T-helper 1 cell treated with Interleukin-12 subunit alpha and Interleukin-12 subunit beta and Interleukin-4 antibody, amounts not matched to agents 30 ng/mL and 1 ng/mL, for 36 hours (primary cell): ENCODE measurements around the gene SAP30BP. TPM values are rescaled to one million over a fixed set of nuclear protein-coding genes. Genes with fewer than 3 reads are reported as not detected.

ENCODE experiments used
- intact Hi-C: fragments of 100-400 bp; cut with micrococcal nuclease; formaldehyde crosslinking; loops from one replicate; pipeline ENCODE4 v1.15.1; 2024
- total RNA-seq: library from RNA; stranded (reverse); gene quantifications from 2 replicates; pipeline ENCODE4 v1.2.3, GENCODE V29; 2022

The SAP30BP gene
- total RNA-seq: 93.2 and 108 TPM in 2 replicates

DNA sequence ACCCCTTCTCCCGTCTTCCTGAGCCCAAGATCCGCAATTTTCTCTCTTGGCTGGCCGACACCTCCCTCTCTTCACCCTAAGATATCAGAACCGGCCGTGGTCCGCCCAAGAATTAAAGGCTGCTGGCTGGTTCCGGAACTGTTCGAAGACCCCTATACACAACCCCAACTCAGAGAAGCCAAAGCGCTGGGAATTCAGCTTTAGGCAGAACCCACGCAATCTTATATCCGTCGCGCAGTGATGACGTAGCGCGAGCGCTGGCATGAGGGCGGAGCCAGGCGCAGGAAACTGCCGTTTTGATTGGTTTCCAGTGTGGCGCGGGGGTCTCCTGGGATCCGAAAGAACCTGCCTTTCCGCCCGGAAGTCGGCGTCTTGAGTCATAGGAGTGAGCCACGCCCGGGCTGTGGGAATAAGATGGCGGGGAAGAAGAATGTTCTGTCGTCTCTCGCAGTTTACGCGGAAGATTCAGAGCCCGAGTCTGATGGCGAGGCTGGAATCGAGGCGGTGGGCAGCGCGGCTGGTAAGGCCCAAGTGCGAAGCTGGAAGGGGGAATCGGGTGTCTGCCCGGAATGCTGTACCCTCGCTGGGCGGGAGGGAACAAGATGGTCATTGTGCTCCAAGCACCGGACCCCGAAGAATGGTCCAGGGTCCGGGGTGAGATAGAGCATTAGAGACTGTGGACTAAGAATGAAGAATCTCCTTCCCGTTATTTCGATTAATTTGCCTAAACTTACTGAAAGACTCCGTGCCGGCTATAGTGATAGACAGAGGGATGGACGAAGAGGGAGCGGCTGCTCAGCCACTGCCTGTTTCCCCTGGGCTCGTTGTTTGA is at the start of gene SAP30BP, which contains the start of gene RECQL5:
TSS of gene SAP30BP (plus strand) at position 380 of the 832 bp plus-strand sequence. CDS start at position 415, 35 bp downstream.
TSS of gene RECQL5 (minus strand) at position 196 of the 832 bp plus-strand sequence. CDS start 597 bp downstream, outside the sequence.
- intact Hi-C loops: loop anchor here (1.0 to 2.0 kb wide), 11 partner anchors 8 to 794 kb away; partner anchors contain the start of genes MRPL38, SMIM5, TMEM94 and TRIM65

DNA sequence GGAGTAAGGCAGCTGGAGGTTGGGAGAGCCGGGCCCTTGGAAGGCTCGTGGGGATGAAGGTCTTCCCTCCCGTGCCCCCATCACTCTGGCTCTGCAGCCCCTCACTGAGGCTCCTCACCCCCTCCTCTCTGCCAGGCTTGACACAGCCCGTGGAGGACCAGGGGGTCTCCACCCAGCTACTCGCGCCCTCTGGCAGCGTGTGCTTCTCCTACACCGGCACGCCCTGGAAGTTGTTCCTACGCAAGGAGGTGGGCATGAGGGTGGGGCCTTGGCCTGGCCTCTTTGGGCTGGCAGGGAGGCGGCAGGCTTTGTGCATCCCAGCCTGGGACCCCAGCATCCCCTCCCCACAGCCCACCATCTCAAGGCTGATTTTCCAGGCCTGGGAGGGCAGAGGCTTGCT is 49.5 kb upstream of the SAP30BP start:
- intact Hi-C loops: no loop called here

DNA sequence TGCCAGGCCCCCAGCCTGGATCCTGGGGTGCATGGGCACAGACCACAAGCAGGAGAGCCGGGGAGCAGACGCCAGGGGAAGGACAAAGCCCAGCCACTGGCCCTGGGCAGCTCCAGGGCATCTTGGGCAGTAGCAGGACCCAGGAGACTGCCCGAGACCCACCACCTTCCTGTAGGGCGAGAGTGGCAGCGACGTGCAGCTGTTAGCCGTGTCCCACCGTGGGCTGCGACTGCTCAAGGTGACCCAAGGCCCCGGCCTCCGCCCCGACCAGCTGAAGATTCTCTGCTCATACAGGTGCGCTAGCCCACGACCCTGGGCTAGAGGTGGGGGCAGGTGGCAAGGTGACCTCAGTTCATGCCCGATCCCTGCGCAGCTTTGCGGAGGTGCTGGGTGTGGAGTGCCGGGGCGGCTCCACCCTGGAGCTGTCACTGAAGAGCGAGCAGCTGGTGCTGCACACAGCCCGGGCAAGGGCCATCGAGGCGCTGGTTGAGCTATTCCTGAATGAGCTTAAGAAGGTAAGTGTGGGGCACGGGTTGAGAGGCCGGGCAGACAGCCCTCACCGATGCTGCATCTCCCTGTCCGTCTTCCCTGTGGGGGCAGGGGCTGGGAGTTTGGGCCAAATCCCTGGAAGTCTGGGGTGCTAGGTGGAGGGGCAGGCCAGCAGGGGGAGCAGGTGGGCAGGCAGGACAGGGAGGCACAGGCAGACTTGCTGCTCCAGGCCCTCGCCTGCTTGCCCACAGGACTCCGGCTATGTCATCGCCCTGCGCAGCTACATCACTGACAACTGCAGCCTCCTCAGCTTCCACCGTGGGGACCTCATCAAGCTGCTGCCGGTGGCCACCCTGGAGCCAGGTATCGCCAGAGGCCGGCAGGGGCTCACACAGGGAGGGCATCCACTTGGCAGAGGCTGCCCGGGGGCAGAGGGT is 47.4 kb upstream of the SAP30BP start:
- intact Hi-C loops: no loop called here

DNA sequence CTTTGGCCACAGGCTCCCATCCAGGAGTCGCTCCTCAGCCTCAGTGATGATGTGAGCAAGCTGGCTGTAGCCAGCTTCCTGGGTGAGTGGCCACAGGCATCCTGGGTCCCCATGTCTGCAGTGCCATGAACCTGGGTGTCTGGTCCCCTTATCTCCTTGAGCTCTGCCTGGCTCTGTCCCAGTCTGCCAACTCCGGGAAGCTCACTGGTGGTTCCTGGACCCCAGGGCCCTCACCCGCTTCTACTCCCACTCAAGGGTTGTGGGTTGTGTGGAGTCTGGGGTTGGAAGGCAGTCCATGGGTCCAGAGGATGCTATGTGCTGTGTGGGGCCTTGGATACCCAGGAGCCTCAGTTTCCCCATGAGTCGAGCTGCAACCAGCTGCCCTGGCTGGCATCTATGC is 45.6 kb upstream of the SAP30BP start:
- intact Hi-C loops: no loop called here

DNA sequence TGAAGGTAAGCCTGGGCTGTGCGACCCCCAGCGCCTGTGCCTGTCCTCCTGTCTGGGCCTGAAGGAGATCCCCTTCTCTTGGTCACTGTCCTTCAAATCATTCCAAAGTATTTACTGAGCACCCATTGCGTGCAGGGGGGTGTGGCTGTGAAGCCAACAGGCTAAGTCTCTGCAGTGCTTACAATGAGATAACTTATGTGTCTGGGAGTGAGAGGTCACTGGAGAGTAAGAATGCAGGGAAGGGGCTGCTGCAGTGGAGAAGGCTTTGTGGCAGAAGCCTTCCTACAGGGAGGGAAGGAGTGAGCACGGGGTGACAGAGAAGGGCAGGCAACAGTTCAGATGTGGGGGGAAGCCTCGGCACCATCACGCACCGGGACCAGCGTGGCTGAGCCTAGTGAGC is 45.1 kb upstream of the SAP30BP start:
- intact Hi-C loops: no loop called here

DNA sequence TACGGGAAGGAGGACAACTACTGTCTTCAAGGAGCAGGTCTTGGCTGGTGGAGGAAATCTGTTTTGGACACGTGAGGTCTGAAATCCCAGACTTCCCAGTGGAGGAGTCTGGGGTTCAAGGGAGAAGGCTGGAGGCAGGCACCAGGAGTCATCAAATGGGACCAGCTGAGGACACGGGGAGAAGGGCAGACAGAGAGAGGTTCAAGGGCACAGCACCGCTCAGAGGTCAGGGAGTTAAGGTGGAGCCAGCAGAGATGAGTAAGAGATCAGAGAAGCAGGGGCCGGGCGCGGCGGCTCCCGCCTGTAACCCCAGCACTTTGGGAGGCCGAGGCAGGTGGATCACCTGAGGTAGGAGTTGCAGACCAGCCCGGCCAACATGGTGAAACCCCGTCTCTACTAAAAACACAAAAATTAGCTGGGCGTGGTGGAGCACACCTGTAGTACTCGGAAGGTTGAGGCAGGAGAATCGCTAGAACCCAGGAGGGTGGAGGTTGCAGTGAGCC is 44.3 kb upstream of the SAP30BP start:
- intact Hi-C loops: no loop called here

DNA sequence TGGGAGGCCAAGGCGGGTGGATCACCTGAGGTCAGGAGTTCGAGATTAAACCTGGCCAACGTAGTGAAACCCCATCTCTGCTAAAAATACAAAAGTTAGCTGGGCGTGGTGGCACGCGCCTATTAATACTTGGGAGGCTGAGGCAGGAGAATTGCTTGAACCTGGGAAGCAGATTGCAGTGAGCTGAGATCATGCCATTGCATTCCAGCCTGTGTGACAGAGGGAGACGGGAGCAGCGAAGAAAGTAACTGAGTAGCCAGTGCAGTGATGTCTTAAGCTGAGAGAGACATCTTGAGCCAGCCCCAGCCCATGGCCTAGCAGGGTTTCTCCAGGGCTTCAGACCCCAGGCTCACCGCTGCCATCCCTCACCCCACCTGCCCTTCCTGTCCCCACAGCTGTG is 43.8 kb upstream of the SAP30BP start:
- intact Hi-C loops: no loop called here

DNA sequence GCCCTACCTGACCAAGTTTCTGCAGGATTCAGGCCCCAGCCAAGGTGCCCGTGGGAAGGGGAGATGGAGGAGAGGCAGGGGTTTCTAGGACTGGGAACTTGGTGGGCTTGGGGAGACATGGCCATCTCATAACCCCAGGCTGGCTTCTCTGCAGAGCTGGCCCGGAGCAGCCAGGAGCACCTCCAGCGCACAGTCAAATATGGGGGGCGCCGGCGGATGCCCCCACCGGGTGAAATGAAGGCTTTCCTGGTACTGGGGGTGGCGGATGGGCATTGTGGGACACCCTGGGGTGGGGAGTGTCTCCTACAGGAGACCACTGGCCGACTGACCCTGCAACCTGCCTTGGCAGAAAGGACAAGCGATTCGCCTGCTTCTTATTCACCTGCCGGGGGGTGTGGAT is 43.1 kb upstream of the SAP30BP start:
- intact Hi-C loops: no loop called here

DNA sequence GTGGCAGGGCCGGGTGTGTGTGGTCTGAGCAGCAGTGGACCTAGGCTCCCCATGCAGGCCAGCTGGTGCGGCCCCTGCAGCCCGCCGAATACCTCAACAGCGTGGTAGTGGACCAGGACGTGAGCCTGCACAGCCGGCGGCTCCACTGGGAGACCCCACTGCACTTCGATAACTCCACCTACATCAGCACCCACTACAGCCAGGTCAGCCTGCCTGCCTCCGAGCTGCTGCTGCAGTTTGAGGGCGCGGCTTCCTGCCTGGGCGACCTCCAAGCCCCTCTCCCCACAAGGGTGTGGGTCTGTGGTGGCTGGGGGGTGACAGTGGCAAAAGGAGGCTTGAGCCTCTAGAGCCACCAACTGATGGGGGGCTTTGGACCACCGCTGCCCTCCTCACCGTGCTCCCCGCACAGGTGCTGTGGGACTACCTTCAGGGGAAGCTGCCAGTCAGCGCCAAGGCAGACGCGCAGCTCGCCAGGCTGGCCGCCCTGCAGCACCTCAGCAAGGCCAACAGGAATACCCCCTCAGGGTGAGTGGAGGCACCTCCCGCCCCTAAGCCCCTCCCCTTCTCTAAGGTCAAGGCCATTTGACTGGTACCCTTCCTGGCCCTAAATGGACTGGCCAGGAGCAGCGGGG is 42.3 kb upstream of the SAP30BP start:
- intact Hi-C loops: no loop called here

DNA sequence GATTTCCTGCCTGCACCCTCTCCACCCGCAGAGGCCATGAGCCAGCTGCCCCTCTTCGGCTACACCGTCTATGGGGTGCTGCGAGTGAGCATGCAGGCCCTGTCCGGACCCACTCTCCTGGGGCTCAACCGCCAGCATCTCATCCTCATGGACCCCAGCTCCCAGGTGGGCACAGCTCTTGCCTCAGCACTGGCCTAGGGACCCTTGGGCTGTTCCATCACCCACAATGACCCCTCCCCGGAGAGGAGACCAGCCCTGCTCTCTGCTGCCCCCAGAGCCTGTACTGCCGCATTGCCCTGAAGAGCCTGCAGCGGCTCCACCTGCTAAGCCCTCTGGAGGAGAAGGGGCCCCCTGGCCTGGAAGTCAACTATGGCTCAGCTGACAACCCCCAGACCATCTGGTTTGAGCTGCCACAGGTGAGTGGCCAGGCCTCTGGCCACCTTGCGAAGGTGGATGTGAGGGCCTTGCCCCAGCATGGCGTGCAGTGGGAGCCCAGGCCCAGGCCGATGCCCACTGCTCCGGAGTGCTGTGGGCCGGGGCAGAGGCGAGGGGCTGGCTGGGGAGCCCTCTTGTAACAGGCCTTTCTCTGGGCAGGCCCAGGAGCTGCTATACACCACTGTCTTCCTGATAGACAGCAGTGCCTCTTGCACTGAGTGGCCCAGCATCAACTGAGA is 41.2 kb upstream of the SAP30BP start:
- intact Hi-C loops: no loop called here

DNA sequence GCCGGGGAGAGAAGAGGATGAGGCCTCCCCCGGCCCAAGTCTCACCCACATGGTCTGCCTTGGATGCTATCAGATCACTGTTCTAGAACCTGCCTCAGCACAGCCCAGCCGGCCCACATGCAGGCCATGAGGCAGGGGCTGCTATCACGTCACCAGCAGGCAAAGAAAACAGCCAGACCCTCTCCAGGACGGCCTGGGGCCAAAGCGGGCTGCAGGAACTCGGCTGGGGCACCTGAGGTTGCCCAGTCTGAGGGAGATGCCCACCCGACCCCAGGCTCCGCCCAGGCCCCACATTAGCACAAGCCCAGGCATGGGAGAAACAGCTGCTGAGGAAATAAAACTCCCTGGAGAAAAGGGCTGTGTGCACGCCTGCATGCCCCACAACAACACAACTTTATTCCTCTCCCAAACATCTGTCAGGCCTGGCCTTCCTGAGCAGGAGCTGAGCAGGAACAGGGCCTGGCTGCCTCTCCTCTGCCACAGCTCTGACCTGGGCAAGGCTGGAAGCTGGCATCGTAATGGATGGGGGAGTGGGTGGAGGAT is 40.6 kb upstream of the SAP30BP start:
- intact Hi-C loops: no loop called here

DNA sequence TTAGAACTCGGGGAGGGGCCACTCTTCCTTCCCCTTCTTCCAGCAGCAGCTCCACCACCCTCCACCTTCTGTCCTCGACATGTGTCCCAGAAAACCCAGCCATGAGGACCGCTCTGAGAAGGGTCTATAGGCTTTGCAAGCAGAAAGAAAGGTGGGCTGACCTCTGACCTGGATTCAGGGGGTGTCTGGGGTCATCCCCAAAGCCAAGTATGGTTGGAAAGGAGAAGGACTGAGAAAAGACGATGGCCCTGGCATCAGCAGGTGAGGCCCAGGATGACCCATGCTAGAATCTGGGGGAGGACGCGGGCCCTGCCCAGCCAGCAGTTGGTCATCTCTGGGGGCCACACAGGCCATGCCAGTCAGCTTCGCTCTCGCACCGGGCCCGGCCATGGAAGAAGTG is 40.0 kb upstream of the SAP30BP start:
- intact Hi-C loops: no loop called here

DNA sequence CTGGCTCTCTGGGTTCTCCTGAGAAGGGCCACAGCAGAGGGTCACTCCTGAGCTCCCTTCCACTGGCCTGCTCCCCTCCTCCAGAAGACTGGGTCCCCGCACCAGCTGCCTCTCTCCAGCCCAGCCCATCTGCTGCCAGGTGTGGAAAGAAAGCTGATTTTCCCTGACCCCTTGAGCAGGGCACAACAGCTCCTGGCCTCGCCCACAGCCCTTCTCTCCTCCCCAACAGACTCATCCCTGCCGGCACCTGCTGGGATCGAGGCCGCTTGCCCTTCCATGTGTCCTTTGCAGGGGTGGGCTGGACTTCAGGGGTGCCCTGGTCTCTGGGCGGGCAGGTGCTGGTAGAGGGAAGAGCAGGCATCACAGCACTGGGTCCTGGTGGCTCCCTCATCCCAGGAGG is 38.7 kb upstream of the SAP30BP start:
- intact Hi-C loops: no loop called here

DNA sequence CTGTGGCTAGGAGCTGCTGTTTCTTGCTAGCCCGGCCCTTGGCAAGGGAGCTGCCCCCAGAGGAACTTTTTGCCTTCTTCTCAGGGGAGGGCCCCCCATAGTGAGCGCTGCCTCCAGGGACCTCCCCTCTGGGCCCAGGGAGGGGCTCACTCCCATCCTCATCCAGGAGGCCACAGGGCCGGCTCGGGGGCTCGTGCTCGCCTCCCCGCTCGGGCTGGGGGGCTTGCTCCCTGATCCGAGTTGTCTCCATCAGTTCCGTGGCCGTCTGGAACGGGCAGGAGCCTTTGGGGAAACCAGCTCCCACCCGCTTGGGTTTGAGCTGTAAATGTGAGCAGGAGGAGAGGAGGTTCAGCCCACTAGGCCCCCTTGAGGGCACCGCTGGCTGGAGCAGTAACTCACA is 38.0 kb upstream of the SAP30BP start:
- intact Hi-C loops: no loop called here

DNA sequence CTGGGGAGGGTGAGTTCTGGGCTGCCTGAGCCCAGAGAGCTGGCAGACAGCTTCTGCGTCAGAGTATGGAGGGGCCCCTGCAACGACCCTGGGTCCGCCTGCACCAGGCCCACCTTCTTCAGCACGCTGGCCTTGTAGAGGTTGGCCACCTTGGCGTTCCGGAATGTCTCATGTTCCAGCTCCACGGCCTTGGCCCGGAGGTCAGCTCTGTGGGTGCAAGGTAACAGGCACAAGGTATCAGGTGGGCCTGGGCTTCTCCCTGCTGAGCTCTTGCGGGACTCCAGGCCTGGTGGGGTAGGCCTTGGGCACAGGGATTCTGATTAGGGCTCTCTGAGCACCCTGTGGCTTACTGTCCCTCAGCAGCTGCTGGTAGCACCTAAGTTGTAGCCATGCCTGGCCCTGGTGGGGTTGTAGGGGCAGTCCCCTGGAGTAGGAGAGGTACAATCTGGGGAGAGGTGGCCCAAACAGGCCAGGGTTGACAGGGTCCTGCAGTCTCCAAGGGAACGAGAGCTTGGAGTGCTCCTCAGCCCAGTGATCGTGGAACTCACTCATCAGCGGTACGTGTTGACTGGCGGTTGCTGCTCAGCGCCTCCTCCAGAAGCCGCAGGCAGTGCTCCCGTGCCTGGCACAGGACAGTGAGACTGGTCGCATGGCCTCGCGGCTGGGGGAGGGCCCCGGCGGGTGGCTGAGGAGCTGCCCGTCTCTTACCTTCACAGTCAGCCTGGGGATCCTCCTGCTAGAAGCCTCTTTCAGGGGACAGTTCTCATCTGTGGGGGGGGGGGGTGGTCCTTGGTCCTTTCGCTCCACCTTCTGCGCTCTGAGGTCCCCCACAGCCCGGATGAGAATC is 36.8 kb upstream of the SAP30BP start:
- intact Hi-C loops: no loop called here

DNA sequence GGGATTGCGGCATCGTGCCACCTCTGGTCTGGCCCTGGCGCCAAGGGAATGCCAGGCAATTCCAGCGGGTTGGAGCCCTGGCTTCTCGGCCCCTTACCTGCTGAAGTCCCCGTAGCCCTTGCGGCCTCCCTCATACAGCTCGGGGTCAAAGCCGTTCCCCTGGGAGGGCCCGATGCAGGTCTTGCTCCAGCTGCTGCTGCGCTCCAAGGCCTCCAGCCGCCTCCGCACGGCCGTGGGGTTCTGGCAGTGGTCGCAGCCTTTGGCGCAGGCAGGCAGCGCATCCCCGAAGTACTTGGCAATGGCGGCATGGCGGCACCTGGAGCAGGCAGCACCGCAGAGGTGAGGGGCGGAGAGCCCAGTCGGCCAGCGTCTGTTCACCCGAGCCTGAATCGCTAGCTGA is 35.8 kb upstream of the SAP30BP start:
- intact Hi-C loops: no loop called here

DNA sequence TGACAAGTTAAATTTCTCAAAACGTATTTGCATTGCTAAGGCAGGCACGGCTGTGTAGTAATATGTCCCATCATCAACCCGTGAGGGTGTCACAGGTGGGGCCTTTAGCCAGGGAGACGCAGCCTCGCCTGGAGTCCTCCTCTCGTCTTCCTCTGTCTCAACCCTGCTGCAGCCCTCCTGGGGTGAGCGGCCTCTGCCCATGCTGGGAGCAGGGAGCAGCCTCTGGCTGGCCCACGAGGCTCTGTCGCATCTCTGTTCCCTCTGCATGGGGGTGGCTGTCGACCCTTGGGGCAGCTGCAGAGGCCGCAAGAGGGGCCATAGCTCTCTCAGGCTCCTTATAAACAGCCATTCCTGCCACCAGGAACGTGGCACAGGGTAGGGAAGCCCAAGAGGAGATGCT is 34.7 kb upstream of the SAP30BP start:
- intact Hi-C loops: no loop called here

DNA sequence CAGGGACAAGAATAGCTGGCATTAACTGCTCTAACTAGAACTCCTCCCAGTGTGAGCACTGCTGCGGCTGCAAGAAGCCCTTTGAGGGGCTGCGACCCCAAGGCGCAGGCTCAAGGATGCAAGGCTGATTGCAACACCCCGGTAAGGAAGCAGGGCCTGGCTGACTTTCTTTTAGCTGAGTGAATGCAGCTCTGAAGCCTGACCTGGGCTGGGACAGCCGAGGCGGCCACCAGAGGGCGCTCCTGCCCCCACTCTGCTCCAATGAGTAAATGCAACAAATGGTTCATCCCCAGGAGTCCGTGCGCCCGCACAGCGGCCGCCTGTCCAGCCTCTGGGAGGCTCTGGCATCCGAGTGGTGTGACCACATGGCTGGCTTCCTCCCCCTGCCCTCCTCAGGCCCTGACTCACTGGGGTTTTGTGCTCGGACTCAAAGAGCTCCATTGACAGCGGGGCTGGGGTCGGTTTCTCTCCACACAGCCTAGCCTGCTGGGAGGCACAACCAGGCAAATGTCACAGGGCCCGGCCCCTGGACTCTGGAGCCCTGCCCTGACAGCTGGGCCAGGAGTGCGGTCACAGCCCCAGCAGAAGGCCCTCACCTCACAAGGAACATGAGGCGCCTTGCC is 34.2 kb upstream of the SAP30BP start, which contains the start of gene SMIM5:
TSS of gene SMIM5 (plus strand) at position 572 of the 623 bp plus-strand sequence. CDS start 6,768 bp downstream, outside the sequence.
- intact Hi-C loops: loop anchor here (1.0 kb wide), 4 partner anchors 34 to 207 kb away; partner anchors contain the start of genes RECQL5 and SAP30BP
